Immature natural killer cell (primary cell): ENCODE measurements around the gene PGAM1. TPM values are rescaled to one million over a fixed set of nuclear protein-coding genes. Genes with fewer than 3 reads are reported as not detected.
"Not testable (repeated sequence)": the region's sequence is repeated elsewhere in the genome, so short reads cannot be mapped to it uniquely, and the experiment has no call there.

ENCODE experiments used
- DNase-seq, 3 donors: peaks; one replicate each; pipeline ENCODE4 v3.0.0; 2022; ENCODE audit warnings: mixed read lengths in 1 of 3
- H3K27ac Mint-ChIP-seq, 6 donors: one replicate each; pipeline ENCODE4 v1.8.0; 2020; ENCODE audit warnings: mixed read lengths in 6 of 6, mild to moderate bottlenecking in 5 of 6, inconsistent platforms in 4 of 6, moderate library complexity in 3 of 6
- H3K27me3 Mint-ChIP-seq, 3 donors: one replicate each; pipeline ENCODE4 v1.8.0; 2020 to 2021; ENCODE audit warnings: low read depth in 3 of 3, mild to moderate bottlenecking in 3 of 3, mixed read lengths in 3 of 3, moderate library complexity in 3 of 3, inconsistent platforms in 1 of 3
- H3K36me3 Mint-ChIP-seq, 3 donors: one replicate each; pipeline ENCODE4 v1.8.0; 2020; ENCODE audit warnings: mixed read lengths in 3 of 3, inconsistent platforms in 2 of 3, mild to moderate bottlenecking in 2 of 3
- H3K4me1 Mint-ChIP-seq, 2 donors: one replicate each; pipeline ENCODE4 v1.8.0; 2020; ENCODE audit warnings: inconsistent platforms in 2 of 2, mild to moderate bottlenecking in 2 of 2, mixed read lengths in 2 of 2, moderate library complexity in 1 of 2
- H3K4me3 Mint-ChIP-seq, 5 donors: one replicate each; pipeline ENCODE4 v1.8.0; 2020; ENCODE audit warnings: mild to moderate bottlenecking in 5 of 5, mixed read lengths in 5 of 5, inconsistent platforms in 3 of 5, moderate library complexity in 3 of 5
- H3K9me3 Mint-ChIP-seq, 6 donors: one replicate each; pipeline ENCODE4 v1.8.0; 2020; ENCODE audit warnings: mild to moderate bottlenecking in 6 of 6, mixed read lengths in 6 of 6, inconsistent platforms in 4 of 6, moderate library complexity in 3 of 6
- polyA plus RNA-seq, 3 donors: library from polyadenylated mRNA; unstranded; fragments of 300-500 nt; fragmentation: Illumina TruSeq; gene quantifications; one replicate each; pipeline ENCODE4 v1.2.3, GENCODE V29; 2021

Gene PGAM1
- polyA plus RNA-seq, 3 donors from 2014 or later = 315 to 415 (median 316) TPM

GRCh38 chr10:97475936-97476594, 50.1 kb downstream of the PGAM1 start:
- Mint-ChIP-seq H3K27me3 (no peaks in the 10 kb centered on the region), H3K36me3 (peaks cover 35 to 58% (median 43%) of the 10 kb centered on the region in 3 donors), H3K4me3 (no peak overlapping the region), H3K4me1 (no peaks in the 10 kb centered on the region), H3K9me3 (no peaks in the 10 kb centered on the region), H3K27ac (peak overlapping the region in 1 of 6 donors; percentile 28)
- DNase-seq = no peak

- H3K4me1 Mint-ChIP-seq, H3K4me3 Mint-ChIP-seq: not testable (repeated sequence)
- peaks cover 25 to 48% (median 39%) of the 10 kb centered on the region in 3 donors for H3K36me3 Mint-ChIP-seq
Observed at GRCh38 chr10:97479410-97479809, 53.4 kb downstream of the PGAM1 start.

GRCh38 chr10:97479939-97480338, 53.9 kb downstream of the PGAM1 start:
- DNase-seq = no peak
- Mint-ChIP-seq H3K4me3 (no peak overlapping the region), H3K27me3 (peaks cover 0 to 1% (median 0%) of the 10 kb centered on the region in 3 donors), H3K4me1 (peaks cover 0 to 6% of the 10 kb centered on the region in 2 donors), H3K27ac (no peak overlapping the region), H3K36me3 (peaks cover 20 to 44% (median 36%) of the 10 kb centered on the region in 3 donors), H3K9me3 (no peaks in the 10 kb centered on the region)

More at GRCh38 chr10:97479410-97479809, 53.4 kb downstream of the PGAM1 start:
- not testable (repeated sequence) for H3K27me3 Mint-ChIP-seq, H3K27ac Mint-ChIP-seq, H3K9me3 Mint-ChIP-seq, DNase-seq

GRCh38 chr10:97481071-97481470, 55.1 kb downstream of the PGAM1 start:
- Mint-ChIP-seq H3K9me3 (no peaks in the 10 kb centered on the region), H3K27ac (peak overlapping the region in 1 of 6 donors; percentile 31), H3K27me3 (peaks cover 0 to 1% (median 0%) of the 10 kb centered on the region in 3 donors), H3K4me3 (no peak overlapping the region), H3K36me3 (peaks cover 13 to 36% (median 29%) of the 10 kb centered on the region in 3 donors), H3K4me1 (peaks cover 3 to 12% of the 10 kb centered on the region in 2 donors)
- no peak for DNase-seq

- peaks cover 0 to 1% (median 0%) of the 10 kb centered on the region in 3 donors for H3K27me3 Mint-ChIP-seq
- H3K4me1 Mint-ChIP-seq = peaks cover 5 to 18% of the 10 kb centered on the region in 2 donors
- H3K9me3 Mint-ChIP-seq = no peaks in the 10 kb centered on the region
- H3K4me3 Mint-ChIP-seq = no peak overlapping the region
- H3K36me3 Mint-ChIP-seq = peaks cover 7 to 26% (median 19%) of the 10 kb centered on the region in 3 donors
- DNase-seq = no peak
- H3K27ac Mint-ChIP-seq = peak overlapping the region in 1 of 6 donors; percentile 69
Observed at GRCh38 chr10:97482381-97482780, 56.4 kb downstream of the PGAM1 start.

Other genes with a start within 250 kb of the PGAM1 start
- gene SLIT1, start 240.2 kb upstream of the PGAM1 start, polyA plus RNA-seq = under 1 TPM in 2 of 3 donors, not detected in 1; 0.07 to 0.36 TPM
- gene ARHGAP19, start 133.6 kb upstream of the PGAM1 start, polyA plus RNA-seq = 1 to 10 TPM; 4.9 to 8.2 (median 6.7) TPM
- 10 to 100 TPM in 1 of 3 donors, 1 to 10 TPM in 2; 8.0 to 15.2 (median 8.1) TPM for gene FRAT1, start 106.9 kb upstream of the PGAM1 start, polyA plus RNA-seq
- gene FRAT2, start 91.5 kb upstream of the PGAM1 start, polyA plus RNA-seq = 10 to 100 TPM; 11.5 to 22.5 (median 15.9) TPM
- 1 to 10 TPM; 4.6 to 8.5 (median 7.0) TPM for gene RRP12, start 24.9 kb upstream of the PGAM1 start, polyA plus RNA-seq
- gene EXOSC1, start 19.8 kb downstream of the PGAM1 start, polyA plus RNA-seq = 10 to 100 TPM; 60.3 to 96.0 (median 66.8) TPM
- gene ZDHHC16, start 20.0 kb downstream of the PGAM1 start, polyA plus RNA-seq = 10 to 100 TPM; 19.9 to 38.5 (median 27.1) TPM
- gene MMS19, start 72.2 kb downstream of the PGAM1 start, polyA plus RNA-seq = 10 to 100 TPM; 21.8 to 32.0 (median 29.6) TPM
- gene UBTD1, start 72.7 kb downstream of the PGAM1 start, polyA plus RNA-seq = 1 to 10 TPM; 1.7 to 3.2 (median 2.9) TPM
- not detected for gene ANKRD2, start 146.6 kb downstream of the PGAM1 start, polyA plus RNA-seq
- not detected for gene HOGA1, start 158.2 kb downstream of the PGAM1 start, polyA plus RNA-seq
- not detected for gene C10orf62, start 163.5 kb downstream of the PGAM1 start, polyA plus RNA-seq
- 1 to 10 TPM in 2 of 3 donors, under 1 TPM in 1; 0.80 to 6.1 (median 1.1) TPM for gene MORN4, start 207.3 kb downstream of the PGAM1 start, polyA plus RNA-seq
- 10 to 100 TPM; 12.6 to 19.6 (median 17.6) TPM for gene PI4K2A, start 214.5 kb downstream of the PGAM1 start, polyA plus RNA-seq